SKM-1 (cell line): ENCODE results near the gene RBL1.
"Not testable (repeated sequence)": the region's sequence is repeated elsewhere in the genome, so short reads cannot be mapped to it uniquely, and the experiment has no call there.

Experiments
- DNase-seq: peaks from one replicate; lab custom pipeline; 2025; ENCODE audit not compliant: unreplicated experiment; lab: John Stamatoyannopoulos, UW

The RBL1 gene

DNA sequence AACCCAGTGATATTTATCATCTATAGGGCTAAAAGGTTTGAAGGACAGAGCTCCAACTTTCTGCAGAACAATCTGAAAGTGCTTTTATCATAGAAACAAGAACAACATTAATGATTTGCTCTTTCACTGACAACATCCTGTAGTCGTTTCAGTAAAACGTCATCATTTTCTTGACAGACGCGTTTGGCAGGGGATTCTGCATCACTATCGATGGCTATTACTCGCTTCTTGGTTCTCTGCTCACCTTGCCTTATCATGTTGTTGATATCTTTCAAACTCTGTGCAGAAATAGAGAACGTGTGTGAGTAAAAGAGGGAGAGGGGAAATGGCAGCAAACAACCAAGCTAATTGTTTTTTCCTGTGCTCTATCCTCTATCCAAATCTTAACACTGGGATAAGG lies 97.1 kb downstream of the RBL1 start:
- no peak for DNase-seq

DNA sequence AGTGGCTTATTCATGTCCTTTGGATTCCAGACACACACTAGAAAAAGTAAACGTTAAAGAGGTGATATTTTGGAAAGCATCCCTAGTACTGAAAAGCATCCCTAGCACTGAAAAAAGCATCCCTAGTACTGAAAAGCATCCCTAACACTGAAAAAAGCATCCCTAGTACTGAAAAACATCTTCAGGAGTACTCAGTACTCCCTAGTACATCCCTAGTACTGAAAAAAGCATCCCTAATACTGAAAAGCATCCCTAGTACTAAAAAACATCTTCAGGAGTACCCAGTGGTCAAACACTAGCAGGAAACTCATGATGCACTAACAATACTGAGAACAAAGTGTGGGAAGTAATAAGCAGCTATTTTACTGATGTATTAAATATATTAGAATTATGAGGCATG lies 98.7 kb downstream of the RBL1 start:
- no peak for DNase-seq

DNA sequence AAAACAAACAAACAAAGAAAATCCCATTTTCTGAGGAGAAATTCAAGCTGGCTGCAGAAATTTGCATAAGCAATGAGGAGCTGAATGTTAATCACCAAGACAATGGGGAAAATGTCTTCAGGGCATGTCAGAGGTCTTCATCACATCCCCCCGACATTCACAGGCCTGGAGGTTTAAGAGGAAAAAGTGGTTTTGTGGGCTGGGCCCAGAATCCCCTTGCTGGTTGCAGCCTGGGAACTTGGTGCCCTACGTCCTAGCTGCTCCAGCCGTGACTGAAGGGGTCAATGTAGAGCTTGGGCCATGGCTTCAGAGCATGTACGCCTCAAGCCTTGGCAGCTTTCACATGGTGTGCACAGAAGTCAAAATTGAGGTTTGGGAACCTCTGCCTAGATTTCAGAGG lies 101.6 kb downstream of the RBL1 start:
- DNase-seq, result not testable (repeated sequence)

DNA sequence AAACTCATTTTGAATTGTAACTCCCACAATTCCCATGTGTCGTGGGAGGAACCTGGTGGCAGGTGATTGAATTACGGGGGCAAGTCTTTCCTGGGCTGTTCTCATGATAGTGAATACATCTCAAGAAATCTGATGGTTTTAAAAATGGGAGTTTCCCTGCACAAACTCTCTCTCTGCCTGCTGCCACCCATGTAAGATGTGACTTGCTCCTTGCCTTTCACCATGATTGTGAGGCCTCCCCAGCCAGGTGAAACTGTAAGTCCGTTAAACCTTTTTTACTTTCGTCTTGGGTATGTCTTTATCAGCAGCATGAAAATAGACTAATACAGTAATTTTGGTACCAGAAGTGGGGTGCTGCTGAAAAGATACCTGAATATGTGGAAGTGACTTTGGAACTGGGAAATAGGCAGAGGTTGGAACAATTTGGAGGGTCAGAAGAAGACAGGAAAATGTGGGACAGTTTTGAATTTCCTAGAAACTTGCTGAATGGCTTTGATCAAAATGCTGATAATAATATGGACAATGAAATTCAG lies 102.9 kb downstream of the RBL1 start:
- no peak for DNase-seq

DNA sequence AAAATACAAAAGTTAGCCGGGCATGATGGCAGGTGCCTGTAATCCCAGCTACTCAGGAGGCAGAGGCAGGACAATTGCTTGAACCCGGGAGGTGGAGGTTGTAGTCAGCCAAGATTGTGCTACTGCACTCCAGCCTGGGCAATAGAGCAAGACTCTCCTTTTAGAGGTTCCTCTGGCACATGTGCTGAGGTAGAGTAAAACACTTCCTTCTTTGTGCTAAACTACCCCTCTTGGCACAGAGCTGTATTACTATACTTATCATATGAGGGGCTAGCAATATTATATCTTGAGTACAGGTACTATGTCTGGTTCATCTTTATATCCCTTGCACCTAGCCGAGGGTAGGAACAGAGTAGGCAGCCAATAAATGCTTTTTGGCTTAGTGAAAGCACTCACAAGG lies 104.1 kb downstream of the RBL1 start:
- DNase-seq, result no peak

DNA sequence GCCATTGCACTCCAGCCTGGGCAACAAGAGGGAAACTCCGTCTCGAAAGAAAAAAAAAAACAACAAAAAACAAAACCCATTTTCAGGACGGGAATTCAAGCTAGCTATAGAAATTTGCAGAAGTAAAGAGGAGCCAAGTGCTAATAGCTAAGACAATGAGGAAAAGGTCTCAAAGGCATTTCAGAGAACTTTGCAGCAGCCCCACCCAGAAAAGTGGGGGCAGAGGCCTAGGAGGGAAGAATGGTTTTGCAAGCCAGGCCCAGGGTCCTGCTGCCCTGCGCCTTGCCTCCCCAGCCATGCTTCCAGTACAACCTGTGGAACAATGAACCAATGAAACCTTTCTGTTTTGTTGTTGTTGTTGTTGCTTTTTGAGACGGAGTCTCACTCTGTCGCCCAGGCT lies 106.0 kb downstream of the RBL1 start:
- DNase-seq, result peak; percentile 33

DNA sequence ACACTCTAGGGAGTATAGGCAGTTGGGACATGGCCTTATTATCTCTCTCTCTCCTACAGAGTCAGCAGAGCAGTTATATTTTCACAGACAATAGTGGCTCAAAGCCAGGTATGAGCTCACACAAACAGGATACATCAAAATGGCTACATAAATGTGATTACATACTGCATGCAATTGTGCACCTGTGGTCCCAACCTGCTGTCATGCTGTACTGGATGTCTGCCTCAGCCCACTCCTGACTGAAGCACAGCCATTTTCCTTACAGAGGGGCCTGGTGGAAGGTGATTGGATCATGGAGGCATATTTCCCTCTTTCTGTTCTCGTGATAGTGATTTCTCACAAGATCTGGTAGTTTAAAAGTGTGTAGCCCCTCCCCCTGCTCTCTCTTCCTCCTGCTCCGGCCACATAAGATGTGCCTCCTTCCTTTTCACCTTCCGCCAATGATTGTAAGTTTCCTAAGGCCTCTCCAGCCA lies 107.3 kb downstream of the RBL1 start:
- no peak for DNase-seq

DNA sequence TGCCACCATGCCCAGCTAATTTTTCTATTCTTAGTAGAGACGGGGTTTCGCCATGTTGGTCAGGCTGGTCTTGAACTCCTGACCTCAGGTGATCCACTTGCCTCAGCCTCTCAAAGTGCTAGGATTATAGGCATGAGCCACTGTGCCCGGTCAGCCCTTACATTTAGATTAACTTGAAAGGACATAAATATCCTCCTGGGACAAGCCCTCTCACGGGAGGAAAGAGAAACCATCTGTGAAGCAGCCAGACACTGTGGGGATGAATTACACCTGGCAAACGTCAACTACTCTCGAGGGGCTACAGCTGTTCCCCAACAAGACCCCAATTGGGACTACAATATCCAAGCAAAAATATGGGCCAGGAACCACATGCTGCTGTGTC lies 111.5 kb downstream of the RBL1 start:
- no peak for DNase-seq

DNA sequence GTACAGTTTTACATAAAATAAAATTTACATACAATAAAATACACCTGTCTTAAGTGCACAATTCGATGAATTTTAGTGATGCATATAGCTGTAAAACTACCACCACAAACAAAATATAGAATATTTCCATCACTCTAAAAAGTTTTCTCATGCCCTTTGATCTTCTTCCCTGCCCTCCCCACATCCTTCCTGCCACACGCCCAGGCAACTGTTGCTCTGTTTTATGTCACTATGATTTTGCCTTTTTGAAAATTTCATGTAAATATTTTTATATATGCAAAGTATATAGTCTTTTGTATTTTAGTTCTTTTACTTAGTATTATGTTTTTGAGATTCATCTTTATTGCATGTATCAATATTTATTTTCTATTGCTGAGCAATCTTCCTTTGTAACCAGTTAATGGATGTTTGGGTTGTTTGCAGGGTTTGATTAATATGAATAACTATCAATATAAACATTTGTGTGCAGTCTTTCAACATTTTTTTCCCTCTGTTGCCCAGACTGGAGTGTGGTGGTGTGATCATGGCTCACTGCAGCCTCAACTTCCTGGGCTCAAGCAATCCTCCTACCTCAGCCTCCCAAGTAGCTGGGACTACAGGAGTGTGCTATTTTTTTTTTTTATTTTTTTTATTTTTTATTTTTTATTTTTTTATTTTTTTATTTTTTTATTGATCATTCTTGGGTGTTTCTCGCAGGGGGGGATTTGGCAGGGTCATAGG lies 120.5 kb downstream of the RBL1 start:
- DNase-seq, result no peak

DNA sequence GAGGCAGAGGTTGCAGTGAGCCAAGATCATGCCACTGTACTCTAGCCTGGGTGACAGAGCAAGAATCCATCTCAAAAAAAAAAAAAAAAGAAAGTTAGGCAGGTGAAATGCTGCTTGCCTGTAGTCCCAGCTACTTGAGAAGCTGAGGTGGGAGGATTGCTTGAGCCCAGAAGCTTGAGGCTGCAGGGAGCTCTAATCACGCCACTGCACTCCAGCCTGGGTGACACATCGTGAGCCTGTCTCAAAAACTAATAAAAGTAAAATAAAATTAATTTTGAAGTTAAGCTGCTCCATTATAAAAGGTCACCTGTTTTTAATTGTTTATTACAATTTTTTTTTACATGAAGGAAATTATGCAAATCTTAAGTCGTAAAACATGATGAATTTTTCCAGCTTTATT lies 121.1 kb downstream of the RBL1 start:
- no peak for DNase-seq

DNA sequence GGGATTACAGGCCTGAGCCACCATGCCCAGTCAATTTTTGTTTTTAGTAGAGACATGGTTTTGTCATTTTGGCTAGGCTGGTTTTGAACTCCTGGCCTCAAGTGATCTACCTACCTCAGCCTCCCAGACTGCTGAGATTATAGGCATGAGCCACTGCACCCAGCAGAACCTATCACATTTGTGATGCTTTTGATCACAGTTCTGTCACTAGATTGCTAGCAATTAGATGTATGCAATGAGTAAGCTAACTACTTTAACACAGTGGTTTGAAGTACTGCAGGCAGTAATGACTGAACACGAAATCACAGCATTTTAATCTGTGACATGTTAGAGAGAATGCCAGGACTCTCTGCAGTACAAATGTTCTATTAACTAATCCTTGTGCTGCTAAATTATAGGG lies 124.7 kb downstream of the RBL1 start:
- DNase-seq, result no peak

DNA sequence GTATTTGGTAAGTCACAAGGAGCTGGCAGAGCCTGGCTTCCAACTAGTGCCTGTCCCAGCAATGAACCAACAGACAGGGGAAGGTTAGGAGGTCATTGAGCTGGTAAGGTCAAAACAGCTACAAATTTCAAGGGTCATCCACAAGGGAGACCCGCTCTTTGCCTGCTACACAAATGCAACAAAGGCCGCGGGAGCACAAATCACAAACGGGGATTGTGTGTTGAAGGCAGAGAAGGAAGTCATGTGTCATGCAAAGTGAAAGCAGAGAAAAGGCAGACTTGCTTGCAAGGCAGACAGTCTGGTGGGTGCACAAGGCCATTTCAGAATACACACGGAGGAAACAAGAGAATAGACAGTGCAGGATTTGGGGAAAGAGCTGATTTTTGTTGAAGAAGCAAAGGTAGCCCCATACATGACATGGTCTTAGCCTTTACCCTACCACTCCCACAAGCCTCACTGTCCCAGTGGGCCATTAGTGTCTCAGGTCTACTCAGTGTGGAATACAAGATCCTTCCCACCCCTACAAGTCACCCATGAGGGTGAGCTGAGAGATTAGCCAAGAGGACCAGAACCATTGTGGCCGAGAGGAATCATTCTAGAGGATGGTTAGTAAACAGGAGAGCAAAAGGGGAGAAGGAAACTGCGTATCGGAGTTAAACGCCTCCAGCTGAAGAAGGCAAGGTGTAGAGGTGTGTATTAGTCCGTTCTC lies 126.2 kb downstream of the RBL1 start:
- DNase-seq, result no peak

DNA sequence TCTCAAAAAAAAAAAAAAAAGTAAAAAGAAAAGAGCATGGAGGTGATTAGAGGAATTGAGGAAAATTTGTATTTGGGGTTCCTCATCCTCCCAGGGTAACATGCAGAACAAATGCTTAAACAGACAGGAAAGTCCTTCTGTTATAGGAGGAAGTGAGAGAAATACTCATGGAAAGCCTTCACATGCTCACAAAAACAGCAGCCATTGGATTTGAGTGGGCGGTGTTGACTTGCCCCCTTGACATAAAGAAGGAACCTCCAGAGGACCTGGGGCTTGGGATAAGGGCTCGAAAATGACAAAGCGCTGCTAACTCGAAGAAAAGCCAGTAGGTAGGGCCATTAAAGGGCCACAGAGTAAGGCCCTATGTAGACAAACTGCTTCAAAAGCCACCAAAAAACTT lies 126.7 kb downstream of the RBL1 start:
- no peak for DNase-seq

DNA sequence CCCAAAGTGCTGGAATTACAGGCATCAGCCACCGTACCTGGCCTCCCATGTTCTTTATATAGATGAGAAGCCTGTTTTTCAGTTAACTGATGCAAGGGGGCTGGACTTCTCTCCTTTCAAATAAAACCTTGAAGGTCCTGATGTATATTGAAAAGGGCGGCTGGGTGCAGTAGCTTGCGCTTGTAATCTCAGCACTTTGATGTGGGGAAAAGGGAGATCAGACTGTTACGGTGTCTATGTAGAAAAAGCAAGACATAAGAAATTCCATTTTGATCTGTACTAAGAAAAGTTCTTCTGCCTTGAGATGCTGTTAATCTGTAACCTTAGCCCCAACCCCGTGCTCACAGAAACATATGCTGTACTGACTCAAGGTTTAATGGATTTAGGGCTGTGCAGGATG lies 128.2 kb downstream of the RBL1 start:
- no peak for DNase-seq

DNA sequence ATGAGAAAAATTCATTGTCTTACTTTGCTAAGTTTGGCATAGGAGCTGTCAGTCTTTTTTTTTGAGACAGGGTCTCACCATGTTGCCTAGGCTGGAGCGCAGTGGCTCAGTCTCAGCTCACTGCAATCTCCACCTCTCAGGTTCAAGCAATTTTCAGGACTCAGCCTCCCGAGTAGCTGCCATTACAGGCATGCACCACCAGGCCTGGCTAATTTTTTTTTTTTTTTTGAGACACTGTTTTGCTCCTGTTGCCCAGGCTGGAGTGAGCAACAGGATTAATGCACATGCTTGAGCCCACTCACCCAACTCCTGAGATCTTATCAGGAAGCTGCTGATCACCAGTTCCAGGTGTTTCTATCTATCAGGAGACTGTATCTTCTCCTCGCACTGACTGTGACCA lies 128.8 kb downstream of the RBL1 start:
- not testable (repeated sequence) for DNase-seq

DNA sequence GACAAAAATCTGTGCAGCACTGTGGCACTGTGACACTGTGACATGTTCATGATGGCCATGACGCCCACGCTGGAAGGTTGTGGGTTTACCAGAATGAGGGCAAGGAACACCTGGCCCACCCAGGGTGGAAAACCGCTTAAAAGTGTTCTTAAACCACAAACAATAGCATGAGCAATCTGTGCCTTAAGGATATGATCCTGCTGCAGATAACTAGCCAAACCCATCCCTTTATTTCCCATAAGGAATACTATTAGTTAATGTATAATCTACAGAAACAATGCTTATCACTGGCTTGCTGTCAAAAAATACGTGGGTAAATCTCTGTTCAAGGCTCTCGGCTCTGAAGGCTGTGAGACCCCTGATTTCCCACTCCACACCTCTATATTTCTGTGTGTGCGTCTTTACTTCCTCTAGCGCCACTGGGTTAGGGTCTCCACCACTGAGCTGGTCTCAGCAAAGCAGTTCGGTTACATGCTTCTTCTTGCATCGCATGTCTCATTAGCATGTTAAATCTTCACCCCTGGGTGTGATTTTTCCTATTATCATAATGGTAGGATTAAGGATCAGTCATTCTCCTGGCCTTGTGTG lies 133.3 kb downstream of the RBL1 start:
- DNase-seq, result not testable (repeated sequence)

DNA sequence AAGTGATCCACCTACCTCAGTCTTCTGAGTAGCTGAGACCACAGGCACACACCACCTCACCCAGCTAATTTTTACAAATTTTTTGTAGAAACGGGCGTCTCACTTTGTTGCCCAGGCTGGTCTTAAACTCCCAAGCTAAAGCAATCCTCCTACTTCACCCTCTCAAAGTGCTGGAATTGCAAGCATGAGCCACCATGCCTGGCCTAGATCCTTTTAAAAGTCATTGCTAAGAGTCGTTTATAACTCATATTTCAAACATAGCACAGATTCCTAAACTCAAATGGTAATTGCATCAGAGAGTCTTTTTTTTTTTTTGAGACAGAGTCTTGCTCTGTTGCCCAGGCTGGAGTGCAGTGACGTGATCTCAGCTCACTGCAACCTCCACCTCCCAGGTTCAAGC lies 136.6 kb downstream of the RBL1 start:
- no peak for DNase-seq

DNA sequence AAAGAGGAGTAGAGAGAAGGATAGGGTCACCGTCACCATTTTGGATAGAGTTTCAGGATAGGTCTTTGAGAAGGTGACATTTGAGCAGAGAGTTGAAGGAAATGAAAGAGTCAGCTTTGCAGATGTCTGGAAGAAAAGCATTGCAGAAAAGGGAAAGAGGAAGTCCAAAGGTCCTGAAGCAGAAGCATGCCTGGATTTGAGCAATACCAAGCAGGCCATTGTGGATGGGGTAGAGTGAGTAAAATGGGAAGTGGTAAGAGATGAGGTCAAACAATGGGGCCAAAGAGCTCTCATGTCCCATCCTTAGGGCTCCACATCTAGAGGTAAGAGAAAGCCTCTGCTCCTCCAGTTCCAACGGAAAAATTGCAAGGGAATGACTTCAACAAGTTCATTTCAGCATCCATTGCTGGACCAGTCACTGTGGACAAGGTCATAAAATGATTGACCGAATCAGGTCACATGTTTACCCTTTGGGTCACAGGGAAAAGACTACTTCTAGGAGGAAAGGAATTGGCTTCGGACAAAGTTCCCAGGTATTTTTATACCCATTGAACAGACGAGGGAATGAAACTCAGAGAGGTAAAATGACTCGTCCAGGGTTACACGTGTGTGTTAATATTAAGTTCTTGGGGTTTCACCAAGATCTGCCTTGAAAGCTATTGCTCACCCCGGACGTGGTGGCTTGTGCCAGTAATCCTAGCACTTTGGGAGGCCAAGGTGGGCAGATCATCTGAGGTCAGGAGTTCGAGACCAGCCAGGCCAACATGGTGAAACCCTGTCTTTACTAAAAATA lies 137.7 kb downstream of the RBL1 start:
- peak; percentile 98 for DNase-seq

DNA sequence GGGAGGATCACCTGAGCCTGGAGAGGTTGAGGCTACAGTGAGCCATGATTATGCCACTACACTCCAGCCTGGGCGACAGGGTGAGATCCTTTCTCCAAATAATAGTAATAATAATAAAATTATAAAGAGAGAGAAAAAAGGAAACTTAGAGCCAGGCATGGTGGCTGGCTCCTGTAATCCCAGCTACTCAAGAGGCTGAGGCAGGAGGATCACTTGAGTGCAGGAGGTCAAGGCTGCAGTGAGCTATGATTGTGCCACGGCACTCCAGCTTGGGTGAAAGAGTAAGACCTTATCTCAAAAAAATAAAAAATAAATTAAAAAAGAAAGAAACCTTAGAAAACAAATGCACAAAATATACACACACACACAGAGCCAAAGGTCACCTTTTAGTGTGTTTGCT lies 139.1 kb downstream of the RBL1 start:
- DNase-seq, result no peak

DNA sequence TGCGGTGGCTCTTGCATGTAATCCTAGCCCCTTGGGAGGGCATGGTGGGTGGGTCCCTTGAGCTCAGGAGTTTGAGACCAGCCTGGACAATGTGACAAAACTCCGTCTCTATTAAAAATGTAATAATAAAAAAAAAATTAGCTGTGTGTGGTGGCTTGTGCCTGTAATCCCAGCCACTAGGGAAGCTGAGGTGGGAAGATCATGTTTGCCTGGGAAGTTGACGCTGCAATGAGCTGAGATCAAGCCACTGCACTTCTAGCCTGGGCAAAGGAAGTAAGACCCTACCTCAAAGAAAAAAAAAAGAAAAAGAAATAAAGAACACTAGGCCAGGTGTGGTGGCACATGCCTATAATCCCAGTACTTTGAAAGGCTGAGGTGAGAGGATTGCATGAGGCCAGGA lies 139.8 kb downstream of the RBL1 start:
- DNase-seq, result no peak

DNA sequence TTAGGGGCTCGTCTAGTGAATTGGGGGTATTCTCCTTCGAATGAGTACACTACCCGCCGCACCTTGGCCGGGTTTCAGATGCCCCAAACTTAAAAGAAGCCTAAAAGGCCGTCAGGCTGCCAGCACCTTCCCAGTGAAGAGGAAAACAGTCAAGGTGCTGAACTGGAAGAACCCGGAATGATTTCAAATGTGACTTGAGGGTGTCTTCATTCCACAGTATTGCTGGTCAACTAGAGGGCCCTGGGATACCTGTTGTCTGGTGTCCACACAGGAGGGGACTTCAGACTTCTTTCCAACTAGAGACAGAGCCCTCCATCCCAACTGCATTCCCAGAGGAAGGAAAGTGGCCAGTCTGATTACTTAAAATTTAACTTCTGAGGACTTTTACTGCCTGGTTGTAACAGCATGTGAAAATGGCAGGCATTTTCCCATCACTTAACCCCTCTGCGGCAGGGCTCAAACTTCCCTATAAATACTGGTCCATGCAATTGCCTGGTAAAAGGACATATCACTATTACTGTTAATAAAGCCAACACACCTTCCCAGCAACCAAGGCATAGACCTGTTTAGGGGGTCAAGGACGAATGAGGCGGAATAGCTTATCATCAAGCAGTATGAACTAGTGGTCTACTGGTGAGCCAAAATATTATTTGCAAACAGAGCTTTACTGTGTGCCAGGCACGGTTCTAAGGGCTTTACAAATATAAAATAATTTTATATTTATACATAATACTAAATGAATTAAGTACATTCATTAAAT lies 143.6 kb downstream of the RBL1 start:
- DNase-seq, result no peak
